NB4 (cell line): ENCODE data around the gene ABCC4.

ENCODE experiments used
- POLR2A ChIP-seq: IDR thresholded peaks from 2 replicates; pipeline ENCODE4 v1.6.1; 2011; ENCODE audit warnings: mild to moderate bottlenecking; ENCODE audit not compliant: insufficient read length; ENCODE audit errors: extremely low read depth
- TF ChIP-seq, protein P1 (sequence below): IDR thresholded peaks from one replicate; pipeline ENCODE4 v1.5.1; 2012; ENCODE audit warnings: low read depth, low read length

DNA sequence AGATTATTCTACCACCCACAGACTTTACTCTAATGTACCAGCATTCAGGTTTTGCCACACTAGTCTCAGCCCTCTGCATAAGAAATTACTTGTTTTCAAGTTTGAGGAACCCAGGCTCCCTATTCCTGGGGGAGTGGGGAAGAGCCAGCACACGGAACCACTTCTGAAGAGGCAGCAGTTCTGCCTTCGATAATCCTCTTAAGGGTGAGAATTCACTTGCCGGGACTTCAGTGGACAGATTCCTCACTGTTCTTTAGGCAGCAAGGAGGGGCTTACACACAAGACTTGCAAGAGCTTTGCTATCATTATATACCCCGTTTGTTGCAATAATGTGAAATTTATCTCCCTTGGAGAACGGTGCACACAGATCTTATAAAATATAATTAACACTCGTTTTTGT is 133.1 kb downstream of the ABCC4 start:
- TF ChIP-seq, protein P1, sequence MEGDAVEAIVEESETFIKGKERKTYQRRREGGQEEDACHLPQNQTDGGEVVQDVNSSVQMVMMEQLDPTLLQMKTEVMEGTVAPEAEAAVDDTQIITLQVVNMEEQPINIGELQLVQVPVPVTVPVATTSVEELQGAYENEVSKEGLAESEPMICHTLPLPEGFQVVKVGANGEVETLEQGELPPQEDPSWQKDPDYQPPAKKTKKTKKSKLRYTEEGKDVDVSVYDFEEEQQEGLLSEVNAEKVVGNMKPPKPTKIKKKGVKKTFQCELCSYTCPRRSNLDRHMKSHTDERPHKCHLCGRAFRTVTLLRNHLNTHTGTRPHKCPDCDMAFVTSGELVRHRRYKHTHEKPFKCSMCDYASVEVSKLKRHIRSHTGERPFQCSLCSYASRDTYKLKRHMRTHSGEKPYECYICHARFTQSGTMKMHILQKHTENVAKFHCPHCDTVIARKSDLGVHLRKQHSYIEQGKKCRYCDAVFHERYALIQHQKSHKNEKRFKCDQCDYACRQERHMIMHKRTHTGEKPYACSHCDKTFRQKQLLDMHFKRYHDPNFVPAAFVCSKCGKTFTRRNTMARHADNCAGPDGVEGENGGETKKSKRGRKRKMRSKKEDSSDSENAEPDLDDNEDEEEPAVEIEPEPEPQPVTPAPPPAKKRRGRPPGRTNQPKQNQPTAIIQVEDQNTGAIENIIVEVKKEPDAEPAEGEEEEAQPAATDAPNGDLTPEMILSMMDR: no peak
- TF ChIP-seq POLR2A: no peak
